ENCODE results near the gene CFAP53.
"Not testable (repeated sequence)": the region's sequence is repeated elsewhere in the genome, so short reads cannot be mapped to it uniquely, and the experiment has no call there.

The CFAP53 gene

GRCh38 chr18:50268022-50268747 lies 1.9 kb upstream of the CFAP53 start:
- peak; percentile 83 for DNase-seq

DNA sequence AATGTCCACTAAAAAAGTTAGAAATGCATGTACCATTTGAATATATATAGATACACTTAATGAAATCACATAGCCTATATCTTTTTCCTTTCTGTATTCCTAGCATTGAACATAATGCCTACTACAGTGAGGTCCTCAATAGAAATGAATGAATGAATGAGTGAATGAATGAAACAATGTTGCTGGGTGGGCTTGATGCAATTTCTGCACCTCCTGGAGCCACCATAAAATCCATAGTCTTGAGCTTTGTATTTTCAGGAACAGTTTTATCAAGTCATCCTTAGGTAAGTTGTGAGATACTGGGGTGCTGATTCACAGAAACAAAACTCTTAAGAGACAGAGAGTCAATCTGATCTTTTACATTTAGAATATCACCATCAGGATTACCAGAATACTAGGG lies 3.3 kb downstream of the CFAP53 start:
- no peak for DNase-seq

DNA sequence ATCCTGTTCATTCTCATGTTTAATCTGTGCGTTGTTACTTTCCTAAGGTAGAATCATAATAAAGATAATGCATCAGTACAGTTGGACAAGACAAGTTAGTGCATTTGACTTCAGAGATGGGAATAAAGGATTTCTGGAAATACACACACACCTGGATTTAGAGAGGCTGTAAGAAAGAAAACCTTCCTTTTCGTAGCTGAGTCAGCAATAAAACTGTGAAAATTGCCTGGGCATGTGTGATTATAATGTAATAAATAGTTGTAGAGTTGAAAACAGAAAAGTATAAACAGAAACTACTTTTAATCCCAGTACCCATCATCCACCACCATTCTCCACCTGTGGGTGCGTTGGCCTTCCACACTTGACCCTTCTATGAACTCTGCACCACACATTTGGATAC lies 15.4 kb downstream of the CFAP53 start:
- no peak for DNase-seq

- DNase-seq, result no peak
These were observed 16.7 kb downstream of the CFAP53 start for GRCh38 chr18:50249576-50249975.

- no peak for DNase-seq
These were observed 18.7 kb downstream of the CFAP53 start for GRCh38 chr18:50247561-50247960.

DNA sequence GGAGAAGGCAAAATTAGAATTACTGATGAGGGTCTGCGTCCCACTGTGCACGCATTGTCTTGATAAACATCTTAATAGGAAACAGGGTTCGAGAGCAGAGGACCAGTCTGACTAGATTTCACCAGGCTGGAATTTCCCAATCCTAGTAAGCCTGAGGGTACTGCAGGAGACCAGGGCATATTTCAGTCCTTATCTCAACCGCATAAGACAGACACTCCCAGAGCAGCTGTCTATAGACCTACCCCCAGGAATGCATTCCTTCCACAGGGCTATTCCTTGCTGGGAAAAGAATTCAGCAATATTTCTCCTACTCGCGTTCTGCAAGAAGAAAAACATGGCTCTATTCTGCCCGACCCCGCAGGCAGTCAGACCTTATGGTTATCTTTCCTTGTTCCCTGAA lies 24.5 kb downstream of the CFAP53 start:
- DNase-seq, result not testable (repeated sequence)

DNA sequence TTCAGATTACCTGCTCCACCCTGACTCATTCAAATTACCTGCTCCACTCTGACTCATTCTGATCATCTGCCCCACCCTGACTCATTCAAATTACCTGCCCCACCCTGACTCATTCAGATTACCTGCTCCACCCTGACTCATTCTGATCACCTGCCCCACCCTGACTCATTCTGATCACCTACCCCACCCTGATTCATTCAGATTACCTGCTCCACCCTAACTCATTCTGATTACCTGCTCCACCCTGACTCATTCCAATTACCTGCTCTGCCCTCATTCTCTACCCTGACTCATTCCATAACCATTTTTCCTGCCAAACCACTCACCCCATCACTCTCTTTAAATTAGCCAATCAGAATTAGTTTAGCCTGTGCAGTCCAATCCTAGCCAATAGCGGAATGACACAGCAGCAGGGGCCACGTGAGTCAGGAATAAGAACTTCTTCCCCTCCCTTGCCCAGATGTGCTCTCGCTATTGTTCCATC lies 26.2 kb downstream of the CFAP53 start:
- no peak for DNase-seq

DNA sequence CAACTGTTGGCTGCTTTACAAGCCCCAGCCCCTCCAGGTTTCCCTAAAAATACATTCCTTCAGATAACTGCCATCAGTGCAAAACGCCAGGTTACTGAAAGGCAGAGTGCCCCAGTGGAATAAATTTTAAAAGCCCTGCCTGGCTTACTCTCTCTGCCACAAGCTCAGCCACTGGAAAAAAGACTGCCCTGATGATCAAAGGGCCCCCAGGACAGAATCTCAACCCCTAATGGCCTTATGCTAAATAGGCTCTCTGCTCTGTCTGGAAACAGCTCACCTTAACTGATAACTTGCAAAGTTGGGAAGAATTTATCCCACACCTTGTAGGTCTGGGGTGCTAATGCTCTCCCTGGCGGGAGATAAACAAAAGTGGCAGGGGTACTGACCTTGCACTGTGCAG lies 33.9 kb downstream of the CFAP53 start:
- DNase-seq, result no peak

DNA sequence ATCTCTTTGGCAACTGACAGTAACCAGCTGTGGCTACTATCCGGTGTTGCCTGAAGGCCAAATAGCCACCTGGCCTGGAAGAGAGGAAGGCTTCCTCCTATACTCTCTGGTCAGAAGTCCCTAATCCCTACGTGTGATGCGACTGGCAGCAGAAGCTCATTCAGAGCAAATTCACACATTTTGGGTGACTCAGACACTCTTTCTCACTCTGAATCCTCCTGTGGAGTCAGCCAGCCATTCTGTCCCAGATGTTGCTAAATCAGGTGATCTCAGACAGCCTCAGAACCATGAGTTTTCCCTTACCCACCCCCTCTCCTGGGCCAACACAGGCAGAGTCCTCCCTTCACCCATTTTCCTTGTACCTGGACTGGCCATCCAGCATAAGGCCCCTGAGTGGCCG lies 34.7 kb downstream of the CFAP53 start:
- DNase-seq, result no peak

DNA sequence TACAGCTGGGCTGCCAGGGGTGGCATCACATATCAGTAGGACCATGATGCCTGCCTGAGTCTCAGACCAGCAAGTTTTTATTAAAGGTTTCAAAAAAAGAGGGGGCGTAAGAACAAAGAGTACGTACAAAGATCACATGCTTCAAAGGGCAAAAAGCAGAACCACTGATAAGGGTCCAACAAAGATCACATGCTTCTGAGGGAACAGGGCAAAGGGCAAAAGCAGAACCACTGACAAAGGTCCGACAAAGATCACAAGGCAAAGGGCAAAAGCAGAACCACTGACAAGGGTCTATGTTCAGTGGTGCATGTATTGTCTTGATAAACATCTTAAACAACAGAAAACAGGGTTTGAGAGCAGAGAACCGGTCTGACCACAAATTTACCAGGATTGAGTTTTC lies 46.0 kb downstream of the CFAP53 start:
- DNase-seq, result not testable (repeated sequence)

GRCh38 chr18:50218432-50219197 lies 47.7 kb downstream of the CFAP53 start:
- peak; percentile 39 for DNase-seq

GRCh38 chr18:50209311-50209710 lies 57.0 kb downstream of the CFAP53 start:
- DNase-seq, result no peak

GRCh38 chr18:50207722-50208121 lies 58.6 kb downstream of the CFAP53 start:
- DNase-seq, result no peak

GRCh38 chr18:50203801-50204604 lies 62.3 kb downstream of the CFAP53 start:
- DNase-seq, result peak; percentile 4

DNA sequence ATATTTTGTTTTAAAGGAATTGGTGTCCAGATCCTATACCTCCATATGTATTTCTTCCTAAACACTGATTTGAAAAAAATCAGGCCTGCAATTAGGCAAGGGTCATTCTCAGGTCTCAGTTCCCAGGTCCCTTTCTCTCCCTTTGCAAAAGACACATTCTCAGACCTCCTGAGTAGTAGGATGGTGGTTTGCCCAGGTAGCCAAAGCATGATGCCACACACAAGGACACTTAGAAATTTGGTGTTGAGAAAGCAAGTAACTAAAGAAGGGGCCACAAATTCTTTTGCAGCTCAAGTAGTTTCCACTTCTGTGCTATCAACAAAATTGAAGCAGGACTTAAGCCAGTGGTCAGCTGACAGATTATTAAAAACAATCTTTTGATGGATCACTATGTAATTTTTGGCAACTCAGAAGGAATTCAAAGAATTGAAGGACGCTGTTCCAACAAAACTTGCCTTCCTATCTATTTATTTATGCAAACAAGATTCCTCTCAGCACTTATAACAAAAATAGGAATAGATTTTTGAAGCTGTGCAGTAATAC lies 64.7 kb downstream of the CFAP53 start:
- no peak for DNase-seq

- DNase-seq, result no peak
These were observed 66.4 kb downstream of the CFAP53 start for GRCh38 chr18:50199921-50200320.

GRCh38 chr18:50199346-50199855 lies 66.9 kb downstream of the CFAP53 start:
- DNase-seq, result no peak

- DNase-seq, result no peak
These were observed 70.0 kb downstream of the CFAP53 start for GRCh38 chr18:50196261-50196660.

DNA sequence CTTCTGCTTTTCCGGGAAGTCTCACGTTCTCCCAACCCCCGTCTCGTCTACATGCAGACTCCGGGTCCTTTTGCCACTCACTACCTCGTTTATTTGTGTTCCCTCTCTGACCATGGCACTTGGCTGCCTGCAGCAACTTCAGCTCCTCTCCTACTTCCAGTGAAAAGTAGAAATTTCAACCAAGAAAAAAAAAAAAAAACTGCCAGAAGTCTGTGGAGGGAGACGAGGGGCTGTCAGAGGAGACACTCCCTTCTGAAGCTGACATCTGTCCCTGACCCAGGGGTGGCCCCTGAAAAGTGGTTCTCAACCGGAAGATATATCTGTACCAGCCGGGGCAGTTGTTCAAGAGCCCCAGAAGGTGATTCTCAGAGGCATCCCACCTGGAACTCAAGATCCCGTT lies 70.6 kb downstream of the CFAP53 start:
- no peak for DNase-seq

GRCh38 chr18:50194631-50195532 lies 71.4 kb downstream of the CFAP53 start, which contains the start of gene MYO5B:
TSS of gene MYO5B (minus strand) at chr18:50195147. CDS start at chr18:50194793, 354 bp downstream.
- peak; percentile 45 for DNase-seq

DNA sequence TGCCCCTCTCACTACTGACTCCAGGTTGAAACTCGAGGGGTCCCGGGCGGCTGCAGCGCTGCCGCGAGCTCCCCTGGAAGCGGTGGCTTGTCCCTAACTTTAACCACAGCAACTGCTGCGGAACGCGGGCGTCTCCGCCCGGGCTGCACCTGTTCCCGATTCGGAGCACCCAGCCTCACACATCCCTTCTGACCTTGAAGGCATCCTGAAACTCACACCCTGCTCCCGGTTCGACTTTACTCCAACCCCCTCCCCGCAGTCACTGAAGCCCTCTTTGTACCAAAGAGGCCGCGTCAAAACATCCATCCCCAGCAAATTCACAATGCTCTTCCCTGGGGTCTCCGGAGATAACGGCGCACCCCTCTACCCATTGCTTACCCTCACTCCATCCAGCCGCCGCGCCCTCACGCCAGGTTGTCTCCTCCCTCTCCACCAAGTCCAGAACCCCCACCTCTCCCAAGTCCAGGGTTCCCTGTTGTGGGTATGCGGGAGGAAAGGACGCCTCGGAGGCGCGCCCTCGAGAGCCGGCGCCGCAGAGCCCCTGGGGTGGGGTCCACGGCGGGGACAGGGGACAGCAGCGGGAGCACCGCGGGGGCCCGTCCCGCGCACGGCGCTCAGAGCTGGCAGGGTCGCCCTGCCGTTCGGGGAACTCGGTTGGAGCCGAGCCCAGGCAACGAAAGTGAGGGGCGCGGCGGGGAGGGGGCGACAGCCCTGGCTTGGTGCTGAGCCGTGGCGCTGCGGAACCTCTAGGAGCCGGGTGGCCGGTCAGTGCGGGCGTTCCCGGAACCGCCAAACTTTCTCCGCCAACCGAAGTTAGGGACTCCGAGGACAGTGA lies 72.3 kb downstream of the CFAP53 start:
- DNase-seq, result no peak

All from CD4-positive, alpha-beta T cell treated with Interleukin-12 subunit alpha and Interleukin-12 subunit beta, for 1 hour (primary cell).